M059J (cell line): ENCODE data around the gene DOCK9. TPM values are rescaled to one million over a fixed set of nuclear protein-coding genes. Genes with fewer than 3 reads are reported as not detected.

ENCODE experiments used
- DNase-seq: peaks from one replicate; pipeline ENCODE4 v3.0.0-alpha.2; 2012; ENCODE audit warnings: low read depth
- total RNA-seq: library from RNA; depleted of rRNA; stranded (reverse); fragments of >200 nt; shearing (Covaris generic); gene quantifications from 2 replicates; pipeline ENCODE4 v1.2.3, GENCODE V29; 2014; rRNA removed

The DOCK9 gene, protein sequence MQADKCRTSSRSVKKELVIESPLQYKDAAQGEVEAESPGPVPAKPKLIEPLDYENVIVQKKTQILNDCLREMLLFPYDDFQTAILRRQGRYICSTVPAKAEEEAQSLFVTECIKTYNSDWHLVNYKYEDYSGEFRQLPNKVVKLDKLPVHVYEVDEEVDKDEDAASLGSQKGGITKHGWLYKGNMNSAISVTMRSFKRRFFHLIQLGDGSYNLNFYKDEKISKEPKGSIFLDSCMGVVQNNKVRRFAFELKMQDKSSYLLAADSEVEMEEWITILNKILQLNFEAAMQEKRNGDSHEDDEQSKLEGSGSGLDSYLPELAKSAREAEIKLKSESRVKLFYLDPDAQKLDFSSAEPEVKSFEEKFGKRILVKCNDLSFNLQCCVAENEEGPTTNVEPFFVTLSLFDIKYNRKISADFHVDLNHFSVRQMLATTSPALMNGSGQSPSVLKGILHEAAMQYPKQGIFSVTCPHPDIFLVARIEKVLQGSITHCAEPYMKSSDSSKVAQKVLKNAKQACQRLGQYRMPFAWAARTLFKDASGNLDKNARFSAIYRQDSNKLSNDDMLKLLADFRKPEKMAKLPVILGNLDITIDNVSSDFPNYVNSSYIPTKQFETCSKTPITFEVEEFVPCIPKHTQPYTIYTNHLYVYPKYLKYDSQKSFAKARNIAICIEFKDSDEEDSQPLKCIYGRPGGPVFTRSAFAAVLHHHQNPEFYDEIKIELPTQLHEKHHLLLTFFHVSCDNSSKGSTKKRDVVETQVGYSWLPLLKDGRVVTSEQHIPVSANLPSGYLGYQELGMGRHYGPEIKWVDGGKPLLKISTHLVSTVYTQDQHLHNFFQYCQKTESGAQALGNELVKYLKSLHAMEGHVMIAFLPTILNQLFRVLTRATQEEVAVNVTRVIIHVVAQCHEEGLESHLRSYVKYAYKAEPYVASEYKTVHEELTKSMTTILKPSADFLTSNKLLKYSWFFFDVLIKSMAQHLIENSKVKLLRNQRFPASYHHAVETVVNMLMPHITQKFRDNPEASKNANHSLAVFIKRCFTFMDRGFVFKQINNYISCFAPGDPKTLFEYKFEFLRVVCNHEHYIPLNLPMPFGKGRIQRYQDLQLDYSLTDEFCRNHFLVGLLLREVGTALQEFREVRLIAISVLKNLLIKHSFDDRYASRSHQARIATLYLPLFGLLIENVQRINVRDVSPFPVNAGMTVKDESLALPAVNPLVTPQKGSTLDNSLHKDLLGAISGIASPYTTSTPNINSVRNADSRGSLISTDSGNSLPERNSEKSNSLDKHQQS (N-terminal part only)
- 10.0 and 25.0 TPM in 2 replicates for total RNA-seq

DNA sequence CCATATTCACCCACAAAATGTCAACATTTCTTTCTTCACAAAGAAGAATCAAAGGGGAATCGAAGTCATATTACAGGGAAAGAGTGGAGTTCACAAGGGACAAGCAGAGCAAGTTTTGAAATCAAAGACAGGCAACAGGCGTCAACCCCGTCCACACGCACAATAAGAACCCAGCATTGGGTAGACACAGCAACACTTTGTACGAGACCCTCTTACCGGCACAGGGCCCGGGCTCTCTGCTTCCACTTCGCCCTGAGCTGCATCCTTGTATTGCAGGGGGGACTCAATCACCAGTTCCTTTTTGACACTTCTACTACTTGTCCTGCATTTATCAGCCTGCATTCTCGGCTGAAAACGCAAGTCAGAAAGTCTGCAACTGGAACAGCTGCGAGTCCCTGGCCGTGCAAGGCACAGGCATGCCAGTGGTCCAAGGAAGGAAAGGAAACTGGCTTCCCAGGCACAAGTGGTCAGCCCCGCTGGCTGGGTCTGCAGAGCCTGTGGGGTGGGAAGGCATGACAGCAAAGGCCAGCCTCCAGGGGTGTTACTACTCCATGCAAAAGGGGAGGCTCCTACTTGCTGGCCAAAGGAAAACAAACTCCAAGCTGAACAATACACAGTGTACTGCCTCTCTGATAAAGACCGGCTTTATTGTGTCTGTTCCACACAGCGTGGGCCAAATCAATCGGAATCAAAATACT is at the start of gene DOCK9:
DOCK9 (minus strand) TSS at position 497 of the 698 bp plus-strand sequence; CDS start at position 342, 155 bp downstream.
- DNase-seq: peak; percentile 76

DNA sequence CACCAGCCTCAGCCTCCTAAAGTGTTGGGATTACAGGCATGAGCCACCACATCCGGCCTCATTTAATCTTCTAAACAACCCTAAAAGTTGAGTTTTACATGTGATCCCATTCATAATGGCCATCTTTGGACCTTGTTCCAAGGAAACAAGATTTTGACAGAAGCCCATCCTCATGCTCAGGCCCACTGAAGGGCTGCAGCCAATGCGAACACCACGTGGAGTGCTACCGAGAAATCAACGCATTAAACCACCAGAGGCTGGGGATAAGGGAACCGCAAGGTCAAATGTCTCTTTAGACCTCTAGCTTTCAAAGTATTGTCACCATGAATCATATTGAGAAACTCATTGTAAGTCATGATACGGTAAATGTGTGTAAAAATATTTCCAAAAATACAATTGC is 49.4 kb upstream of the DOCK9 start:
- DNase-seq: peak; percentile 58

DNA sequence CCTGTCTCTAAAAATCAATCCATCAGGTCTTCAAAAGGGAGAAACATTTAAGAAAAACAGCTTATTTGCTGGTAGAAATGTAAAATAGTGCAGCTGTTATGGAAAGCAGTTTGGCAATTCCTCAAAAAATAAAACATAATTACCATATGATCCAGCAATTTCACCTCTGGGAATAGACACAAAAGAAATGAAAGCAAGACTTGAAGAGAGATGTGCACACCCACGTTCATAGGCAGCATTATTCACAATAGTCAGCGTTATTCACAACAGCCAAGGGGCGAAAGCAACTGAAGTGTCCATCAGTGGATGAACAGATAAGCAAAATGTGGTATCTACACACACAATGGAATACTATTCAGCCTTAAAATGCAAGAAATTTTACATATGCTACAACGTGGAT is 45.1 kb upstream of the DOCK9 start:
- no peak for DNase-seq

DNA sequence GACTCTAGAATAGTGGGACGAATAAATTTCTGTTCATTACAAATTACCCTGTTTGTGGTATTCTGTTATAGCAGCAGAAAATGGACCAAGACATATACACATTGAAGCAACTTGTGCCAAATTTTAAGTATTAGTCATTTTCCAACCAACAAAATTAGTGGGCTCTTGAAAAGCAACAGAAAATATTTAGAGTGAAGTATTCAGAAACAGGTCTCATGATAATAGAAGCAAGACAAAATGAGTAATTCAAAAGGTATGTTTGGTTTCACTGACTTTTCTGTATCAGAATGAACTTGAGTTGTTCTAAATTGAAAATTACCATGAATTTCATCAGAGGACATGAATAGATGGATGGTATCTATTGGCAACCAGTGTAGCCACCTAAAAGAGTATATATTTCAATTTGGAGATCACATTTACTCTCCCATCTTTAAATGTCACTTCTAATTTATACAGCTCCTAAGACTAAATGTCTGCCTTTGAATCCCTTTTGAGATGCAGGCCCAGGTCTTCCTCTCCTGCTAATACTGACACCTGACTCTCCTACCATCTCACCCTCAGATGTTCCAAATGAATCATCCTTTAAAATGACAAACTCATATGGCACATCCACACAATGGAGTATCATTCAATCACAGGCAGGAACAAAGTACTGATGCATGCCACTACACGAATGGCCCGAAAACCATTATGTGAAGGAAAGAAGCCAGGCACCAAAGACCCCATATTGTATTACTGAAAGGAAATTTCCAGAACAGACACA is 40.7 kb upstream of the DOCK9 start:
- DNase-seq: peak; percentile 75

DNA sequence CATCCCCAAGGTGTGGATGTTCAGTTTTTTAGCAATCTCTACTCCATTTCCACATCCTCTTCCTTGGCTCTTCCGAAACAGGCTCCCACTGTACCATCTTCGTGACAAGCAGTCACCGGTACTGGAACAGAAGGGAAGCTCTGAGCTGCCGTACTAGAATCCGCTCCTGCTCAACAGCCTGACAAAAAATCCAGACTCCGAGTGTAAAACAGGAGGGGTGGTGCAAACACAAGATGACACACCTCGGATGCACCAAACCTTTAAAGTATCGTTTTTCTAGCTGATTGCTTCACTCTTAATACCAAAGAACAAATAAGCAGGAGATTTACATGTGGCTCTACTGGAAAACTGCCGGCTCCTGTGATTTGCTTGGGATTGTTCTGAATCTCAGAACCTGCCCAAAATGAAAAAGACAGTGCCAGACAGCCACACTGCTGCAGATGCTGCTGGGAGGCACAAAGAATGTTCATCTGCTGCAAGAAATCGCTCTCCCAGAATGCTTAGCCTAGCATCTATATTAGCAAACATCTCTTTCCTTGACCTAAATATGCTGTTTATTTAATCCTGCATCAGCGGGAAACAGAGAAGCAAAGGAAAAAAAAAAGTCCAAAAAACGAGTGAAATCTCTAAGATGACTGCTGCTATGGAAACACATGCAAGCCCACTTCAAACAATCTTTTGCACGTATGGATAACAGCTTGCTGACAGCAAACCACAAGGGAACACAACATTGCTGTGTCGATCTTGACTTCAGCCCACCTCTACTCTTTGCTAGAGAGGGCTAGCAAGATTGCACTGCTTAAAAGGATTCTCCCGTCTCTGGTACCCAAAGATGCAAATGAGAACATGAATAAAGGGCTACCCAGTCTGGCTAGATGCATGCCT is 38.0 kb upstream of the DOCK9 start:
- no peak for DNase-seq

DNA sequence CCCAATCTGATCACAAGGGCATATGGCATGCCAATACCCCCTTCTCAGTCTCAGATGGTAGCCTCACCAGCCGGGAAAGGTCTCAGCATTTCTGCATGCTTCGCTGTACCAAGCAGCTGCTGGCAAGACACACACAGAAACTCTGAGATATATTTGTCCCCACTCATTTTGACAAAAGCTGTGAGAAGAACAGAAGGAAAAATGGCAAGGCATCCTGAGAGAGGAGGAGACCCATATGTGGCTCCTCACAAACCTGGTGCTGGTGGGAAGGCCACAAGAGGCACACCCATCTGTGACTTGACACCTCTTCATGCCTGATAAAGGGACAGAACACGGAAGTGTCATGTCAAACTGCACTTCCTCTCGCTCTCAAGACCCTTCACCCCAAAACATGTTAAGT is 36.7 kb upstream of the DOCK9 start:
- DNase-seq: no peak

DNA sequence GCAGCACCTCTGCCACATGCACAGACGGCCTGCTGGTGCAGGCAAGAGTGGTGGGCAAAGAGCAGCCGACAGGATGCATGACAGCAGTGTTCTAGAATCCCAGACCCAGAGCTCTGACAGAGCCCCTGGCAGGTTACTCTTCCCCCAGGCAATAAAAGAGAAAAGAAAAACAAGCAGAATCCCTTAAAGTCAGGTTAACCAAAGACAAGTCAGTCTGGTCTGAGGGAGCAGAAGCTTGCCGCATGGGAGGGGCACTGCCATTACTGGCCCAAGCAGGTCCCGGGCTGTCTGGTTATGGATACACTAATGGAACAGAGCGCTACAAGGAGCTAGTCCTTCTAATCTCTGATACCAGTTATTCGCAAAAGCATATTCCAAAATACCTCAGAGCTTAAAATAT is 36.1 kb upstream of the DOCK9 start:
- DNase-seq: no peak

DNA sequence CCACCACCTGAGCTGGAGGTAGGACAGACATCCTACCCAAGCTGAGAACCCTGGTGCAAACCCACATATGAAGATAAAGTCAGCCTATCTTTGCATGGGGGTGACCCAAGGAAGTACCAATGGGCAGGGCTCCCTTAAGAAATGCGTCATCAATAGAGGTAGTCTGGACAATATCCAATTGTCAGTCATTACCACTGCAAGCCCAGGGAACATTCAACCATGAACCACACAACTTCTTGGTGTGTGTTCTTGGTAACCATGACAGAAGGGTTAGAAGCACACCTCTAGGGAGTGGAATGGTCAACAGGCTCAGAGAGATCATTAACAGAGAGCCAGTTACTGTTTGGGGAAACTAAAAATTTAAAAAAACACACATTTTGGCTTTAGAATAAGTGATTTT is 34.7 kb upstream of the DOCK9 start:
- no peak for DNase-seq

DNA sequence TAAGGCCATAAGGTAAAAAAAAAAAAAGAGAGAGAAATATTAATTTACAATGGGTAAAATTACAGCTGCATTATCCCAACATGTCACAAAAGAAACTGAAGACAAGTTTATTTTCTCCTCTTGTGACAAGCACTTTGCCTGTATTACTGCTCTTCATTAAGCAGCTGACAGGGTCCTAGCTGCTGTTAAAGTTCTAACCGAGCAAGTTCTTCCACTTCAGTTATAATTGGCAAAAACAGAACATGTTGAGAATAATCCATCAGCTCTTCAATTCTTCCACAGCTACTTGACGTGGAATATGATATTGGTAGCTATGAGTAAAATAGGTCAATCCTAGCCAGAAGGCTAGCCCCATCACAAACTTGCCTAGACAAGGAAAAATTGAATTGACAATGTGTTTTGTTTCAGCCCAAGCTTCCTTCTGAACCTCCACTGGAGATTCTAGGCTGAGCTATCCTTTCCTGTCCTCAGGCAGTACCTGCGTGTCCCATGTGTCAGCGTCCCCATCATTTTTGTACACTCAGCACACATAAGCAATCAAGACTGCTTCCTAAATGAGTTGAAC is 32.2 kb upstream of the DOCK9 start:
- DNase-seq: no peak

DNA sequence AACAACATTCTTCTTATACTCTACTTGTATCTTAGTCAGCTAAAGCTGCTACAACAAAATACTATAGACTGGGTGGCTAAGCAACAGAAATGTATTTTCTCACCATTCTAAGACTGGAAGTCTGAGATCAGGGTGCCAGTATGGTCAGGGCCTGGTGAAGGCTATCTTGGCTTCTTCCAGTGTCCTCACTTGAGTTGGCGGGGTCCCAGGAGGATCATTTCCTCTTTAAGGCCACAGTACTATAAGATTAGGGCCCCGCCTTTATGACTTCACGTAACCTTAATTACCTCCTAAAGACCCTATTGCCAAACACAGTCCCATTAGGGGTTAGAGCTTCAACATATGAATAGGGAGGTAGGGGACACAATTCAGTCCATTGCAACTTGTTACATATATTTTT is 30.7 kb upstream of the DOCK9 start:
- DNase-seq: no peak

DNA sequence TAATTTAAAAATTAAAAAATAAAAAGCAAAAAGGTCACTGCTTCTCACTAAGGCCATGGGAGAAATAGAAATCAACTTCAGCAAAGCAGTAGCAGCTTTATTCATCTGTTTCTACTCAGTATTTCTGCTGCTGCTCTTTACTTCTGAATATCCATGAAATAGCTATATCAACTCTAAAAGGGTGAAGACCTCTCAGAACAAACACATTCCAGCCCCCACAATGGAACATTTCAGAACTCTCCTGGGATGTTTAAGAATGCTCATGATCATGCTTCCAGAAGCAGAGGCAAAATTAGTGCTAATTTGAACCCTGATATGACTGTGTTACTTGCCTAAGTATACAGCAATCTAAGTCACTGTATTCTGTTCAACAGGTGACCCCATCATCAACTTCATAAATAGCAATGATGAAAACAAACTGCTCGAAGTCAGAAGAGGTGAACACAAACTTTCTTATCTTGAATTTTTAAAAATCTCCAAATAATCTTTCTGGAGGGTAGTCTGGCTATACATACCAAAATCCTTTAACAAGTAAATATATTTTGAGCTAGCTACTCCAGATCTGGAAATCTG is 29.6 kb upstream of the DOCK9 start:
- DNase-seq: no peak

DNA sequence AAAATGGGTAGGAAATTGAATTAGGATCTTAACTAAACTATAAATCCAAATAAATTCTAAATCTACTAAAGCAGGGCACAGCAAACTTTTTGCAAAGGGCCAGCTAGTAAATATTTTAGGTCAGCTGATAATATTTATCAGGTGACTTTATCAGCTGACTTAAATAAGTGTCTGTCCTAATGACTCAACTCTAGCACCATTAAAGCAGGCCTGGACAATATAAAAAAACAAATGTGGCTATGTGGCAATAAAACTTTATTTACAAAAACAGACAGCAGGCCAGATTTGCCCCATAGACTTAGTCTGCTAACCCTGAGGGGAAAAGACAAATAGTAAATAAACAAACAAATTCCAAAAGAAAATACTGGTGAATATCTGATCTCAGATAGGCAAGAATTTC is 27.7 kb upstream of the DOCK9 start:
- DNase-seq: no peak

DNA sequence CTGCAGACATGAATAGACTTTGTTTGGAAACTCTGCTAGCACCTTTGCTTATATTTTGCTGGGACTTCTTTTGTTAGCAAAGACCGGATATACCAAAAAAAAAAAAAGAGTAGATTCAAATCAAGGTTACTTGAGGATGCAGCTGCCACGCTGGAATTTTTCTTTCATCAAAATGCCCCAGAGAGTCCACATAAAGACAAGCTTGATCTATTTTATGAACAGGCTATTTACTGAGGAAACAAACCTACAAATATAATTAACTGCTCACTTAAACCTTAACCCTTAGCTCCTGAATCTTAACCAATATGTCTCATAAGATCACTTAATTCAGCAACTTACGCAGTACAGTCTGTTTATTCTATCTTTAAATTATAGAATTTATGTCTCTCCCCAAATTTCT is 27.1 kb upstream of the DOCK9 start:
- no peak for DNase-seq

DNA sequence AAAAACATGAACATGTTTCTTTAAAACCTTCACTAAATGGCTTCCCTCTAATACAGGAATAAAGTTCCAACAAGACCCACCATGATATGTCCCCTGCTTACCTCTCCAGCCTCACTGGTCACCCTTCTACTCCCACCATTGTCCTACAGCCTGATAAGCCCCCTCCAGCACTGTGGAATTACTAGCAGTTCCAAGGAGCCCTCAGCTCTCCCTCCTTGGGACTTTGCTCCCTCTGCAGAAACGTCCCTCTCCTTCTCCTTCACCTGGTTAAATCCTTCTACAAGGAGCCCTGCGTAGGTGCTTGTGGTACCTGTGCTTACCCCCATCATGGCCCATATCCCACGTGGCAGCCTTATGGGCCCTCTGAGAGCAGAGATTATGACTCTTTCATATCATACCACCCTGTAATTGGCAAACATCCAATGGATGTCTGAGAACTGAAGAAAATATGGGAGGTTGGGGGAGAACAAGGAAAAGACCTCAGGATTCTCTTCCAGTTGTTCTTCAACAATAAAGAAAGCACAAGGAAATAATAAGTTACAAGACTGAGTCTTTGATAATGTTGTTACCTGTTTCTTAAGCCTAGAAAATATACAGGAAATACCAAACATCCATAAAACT is 26.1 kb upstream of the DOCK9 start:
- no peak for DNase-seq

DNA sequence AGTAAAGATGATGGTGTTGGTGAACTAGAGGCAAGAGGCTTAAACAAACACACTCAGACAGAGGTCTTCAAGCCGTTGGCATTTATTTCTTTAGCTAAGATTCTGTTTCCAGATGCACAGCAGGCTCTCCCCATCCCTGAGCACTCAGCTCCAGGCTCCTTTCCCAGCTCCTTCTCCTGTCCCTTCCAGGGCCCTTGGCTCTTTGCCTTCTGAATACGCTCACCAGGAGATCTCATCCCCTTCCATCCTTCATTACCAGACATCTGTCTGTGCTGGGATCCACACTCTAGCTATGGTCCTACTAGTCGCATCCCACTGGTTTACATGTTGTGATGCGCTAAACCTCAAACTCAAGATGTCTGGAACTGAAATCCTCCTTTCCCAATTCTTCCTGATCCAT is 25.3 kb upstream of the DOCK9 start:
- DNase-seq: no peak

DNA sequence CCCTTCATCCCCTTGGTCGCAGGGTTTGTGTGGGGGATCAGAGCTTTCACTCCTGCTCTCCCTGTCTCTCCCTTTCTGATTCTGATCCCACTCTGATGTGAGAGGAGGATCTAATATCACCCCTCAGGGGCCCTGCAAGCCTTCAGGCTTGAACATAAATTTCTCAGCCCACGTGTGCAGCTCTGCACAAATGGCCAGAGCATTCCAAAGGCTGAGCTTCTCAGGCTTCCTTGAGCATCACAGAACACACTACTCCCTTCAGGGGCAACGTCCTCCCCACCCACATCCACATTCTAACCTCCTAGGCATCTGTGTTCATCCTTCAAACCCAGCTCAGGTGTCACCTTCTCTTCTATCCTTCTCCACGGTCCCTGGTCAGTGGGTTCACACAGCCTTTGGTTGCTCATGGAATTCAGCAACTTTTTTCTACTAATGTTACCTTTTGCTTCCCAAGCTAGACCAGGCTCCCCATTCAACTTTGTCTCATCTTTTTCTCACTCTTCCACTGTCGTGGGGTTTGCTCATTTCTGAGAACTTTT is 24.4 kb upstream of the DOCK9 start:
- DNase-seq: no peak

DNA sequence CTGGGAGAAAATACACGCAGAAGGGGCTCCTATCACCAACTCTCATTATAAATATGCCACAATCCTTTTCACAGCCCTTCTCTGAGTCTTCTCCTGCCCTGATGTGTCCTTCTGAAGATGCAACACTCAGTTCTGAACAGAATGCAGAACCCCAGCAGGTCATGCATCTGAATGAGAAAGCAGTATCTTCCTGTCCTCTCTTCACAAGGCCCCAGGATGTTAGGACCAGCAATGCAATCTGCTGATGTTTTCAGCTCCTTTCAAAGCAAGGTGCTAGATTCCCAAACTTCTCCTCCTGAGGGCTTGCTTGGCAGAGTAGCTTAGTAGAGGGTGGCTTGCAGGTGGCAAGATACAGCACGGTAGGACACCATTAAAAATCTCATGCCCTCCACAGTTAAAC is 22.3 kb upstream of the DOCK9 start:
- DNase-seq: no peak

DNA sequence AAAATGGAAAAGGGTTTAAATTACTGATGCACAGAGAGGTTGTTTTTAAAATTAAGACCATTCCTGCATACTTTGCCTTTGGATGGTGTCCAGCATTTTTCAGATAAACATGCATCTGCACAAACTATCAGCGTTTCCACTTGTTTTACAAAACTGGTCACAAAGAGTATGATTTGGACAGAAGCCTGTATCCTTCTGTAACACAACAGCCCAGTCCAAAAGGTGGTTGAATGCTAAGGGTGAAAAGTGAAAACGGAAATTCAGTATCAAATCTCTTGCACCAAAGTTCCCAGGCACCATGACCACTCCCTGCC is 21.7 kb upstream of the DOCK9 start:
- DNase-seq: no peak
